BE2C (cell line): ENCODE measurements around the gene CAPN11.

ENCODE experiments used
- DNase-seq: peaks from one replicate; pipeline ENCODE4 v3.0.0-alpha.2; 2020
- H3K27me3 ChIP-seq: fragments of 250-450 bp; sonication (Bioruptor Pico); 2 replicates; pipeline ENCODE4 v1.5.1; 2020; ENCODE audit warnings: mild to moderate bottlenecking
- H3K36me3 ChIP-seq: fragments of 250-450 bp; sonication (Bioruptor Pico); 2 replicates; pipeline ENCODE4 v1.5.1; 2020; ENCODE audit warnings: mild to moderate bottlenecking
- H3K4me1 ChIP-seq: fragments of 250-450 bp; sonication (Bioruptor Pico); 2 replicates; pipeline ENCODE4 v1.5.1; 2020
- H3K4me3 ChIP-seq: 2 replicates; pipeline ENCODE4 v1.5.1; 2011; ENCODE audit warnings: low read depth, low read length
- H3K9me3 ChIP-seq: fragments of 250-450 bp; sonication (Bioruptor Pico); 2 replicates; pipeline ENCODE4 v1.5.1; 2020
- TF ChIP-seq, protein P1 (sequence below): IDR thresholded peaks from 2 replicates; pipeline ENCODE4 v1.5.1; 2012; ENCODE audit warnings: mild to moderate bottlenecking, low read depth, low read length

The CAPN11 gene

DNA sequence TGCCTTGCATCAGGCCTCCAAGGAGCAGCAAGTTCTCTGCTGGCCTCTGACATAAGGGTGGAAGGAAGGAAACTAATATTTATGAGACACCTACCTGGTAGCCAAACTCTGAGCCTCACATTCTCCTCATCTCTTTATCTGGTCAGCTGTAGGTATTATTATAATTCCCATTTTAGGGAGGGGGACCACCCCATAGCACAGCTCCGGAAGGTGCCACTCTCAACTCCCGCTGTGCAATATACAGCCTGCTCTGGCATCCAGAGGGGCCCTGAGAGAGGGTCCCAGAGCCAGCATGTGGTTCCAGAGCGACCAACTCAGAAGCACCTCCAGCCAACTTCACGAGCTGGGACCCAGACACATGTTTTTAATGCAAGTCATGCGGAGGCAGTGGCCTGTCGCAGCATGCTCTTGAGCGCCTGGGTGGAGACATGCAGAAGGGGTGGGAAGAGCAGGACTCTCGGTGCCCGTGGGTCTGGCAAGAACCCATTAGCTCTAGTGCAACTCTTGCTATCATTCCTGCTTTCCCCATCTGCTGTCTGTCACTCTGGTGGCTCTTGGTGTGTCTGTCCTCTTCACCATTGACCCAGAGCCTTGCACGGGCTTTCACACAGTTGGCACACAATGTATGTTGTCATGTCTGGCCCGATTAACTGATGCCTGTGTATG lies 43.2 kb downstream of the CAPN11 start:
- H3K4me3 ChIP-seq, result no peak overlapping the region
- H3K27me3 ChIP-seq, result no peaks in the 10 kb centered on the region
- TF ChIP-seq, protein P1, sequence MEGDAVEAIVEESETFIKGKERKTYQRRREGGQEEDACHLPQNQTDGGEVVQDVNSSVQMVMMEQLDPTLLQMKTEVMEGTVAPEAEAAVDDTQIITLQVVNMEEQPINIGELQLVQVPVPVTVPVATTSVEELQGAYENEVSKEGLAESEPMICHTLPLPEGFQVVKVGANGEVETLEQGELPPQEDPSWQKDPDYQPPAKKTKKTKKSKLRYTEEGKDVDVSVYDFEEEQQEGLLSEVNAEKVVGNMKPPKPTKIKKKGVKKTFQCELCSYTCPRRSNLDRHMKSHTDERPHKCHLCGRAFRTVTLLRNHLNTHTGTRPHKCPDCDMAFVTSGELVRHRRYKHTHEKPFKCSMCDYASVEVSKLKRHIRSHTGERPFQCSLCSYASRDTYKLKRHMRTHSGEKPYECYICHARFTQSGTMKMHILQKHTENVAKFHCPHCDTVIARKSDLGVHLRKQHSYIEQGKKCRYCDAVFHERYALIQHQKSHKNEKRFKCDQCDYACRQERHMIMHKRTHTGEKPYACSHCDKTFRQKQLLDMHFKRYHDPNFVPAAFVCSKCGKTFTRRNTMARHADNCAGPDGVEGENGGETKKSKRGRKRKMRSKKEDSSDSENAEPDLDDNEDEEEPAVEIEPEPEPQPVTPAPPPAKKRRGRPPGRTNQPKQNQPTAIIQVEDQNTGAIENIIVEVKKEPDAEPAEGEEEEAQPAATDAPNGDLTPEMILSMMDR, result no peak
- H3K9me3 ChIP-seq, result no peaks in the 10 kb centered on the region
- DNase-seq, result no peak
- H3K4me1 ChIP-seq, result no peaks in the 10 kb centered on the region
- H3K36me3 ChIP-seq, result no peaks in the 10 kb centered on the region

DNA sequence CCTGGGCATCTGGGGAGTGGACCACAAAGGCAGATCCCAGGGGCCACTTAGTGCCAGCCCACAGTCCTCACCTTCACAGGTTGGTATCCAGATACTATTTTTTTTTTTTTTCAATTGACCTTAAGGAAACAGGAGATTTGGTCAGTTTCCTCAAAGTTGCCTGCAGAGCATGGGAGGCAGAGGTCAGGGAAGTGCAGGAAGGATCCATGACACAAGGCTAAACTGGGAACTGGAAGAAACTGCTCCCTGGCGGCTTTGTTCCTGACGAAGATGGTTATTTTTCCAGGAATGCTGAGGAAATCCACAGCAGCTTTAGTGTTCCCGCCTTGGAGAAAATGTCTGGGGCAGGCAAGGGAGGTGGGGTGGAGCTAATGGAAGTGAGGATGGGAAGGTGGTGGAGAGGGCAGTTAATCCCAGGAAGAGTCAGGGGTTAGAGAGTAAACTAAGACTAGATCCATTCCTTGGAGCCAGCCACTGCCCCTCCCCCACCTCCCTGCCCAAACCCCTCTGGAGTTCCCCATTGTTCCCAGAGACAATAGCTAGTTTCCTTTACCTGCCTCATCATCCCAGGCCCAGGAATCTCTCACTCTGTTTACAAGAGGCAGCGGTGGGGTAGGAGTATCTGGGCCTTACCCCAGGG lies 43.8 kb downstream of the CAPN11 start:
- no peaks in the 10 kb centered on the region for H3K36me3 ChIP-seq
- no peak for DNase-seq
- H3K27me3 ChIP-seq, result no peaks in the 10 kb centered on the region
- H3K4me3 ChIP-seq, result no peak overlapping the region
- TF ChIP-seq, protein P1, result no peak
- no peaks in the 10 kb centered on the region for H3K9me3 ChIP-seq
- no peaks in the 10 kb centered on the region for H3K4me1 ChIP-seq

DNA sequence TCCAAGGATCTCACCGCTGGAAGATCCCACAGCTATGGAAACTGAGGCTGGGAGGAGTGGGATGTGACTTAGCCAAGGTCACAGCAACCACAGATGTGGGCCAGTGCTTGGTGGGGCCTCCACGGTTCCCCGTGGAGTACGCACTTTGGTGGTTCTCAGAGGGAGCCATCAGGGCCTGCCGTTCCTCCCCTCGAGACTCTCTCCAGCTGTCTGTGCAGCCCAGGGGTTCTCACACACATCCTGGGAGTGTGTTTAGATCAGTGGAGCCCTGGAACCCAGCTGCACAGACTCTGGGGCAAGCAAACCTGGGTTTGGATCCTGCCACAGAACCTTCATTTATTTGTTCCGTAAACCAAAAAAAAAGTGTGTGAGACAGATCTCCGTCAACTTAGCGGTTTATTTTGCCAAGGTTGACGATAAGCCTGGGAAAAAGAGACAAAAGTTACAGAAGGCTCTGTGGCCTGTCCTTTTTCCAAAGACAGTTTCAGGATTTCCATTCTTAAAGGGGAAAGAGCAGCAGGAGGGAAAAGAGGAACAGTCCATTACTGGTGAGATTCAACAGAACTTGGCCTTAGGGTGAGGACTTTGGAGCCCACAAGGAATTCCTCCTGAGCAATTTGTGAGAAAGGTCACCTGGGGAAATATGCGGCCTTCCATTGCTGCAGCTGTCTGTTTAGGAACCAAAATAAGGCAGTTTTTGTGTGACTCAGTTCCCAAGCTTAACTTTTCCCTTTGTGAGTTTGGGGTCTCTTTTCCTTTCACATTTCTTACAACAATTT lies 44.5 kb downstream of the CAPN11 start:
- TF ChIP-seq, protein P1, result no peak
- Histone ChIP-seq H3K36me3 (no peaks in the 10 kb centered on the region), H3K9me3 (no peaks in the 10 kb centered on the region), H3K4me3 (no peak overlapping the region), H3K4me1 (no peaks in the 10 kb centered on the region), H3K27me3 (no peaks in the 10 kb centered on the region)
- DNase-seq, result no peak

DNA sequence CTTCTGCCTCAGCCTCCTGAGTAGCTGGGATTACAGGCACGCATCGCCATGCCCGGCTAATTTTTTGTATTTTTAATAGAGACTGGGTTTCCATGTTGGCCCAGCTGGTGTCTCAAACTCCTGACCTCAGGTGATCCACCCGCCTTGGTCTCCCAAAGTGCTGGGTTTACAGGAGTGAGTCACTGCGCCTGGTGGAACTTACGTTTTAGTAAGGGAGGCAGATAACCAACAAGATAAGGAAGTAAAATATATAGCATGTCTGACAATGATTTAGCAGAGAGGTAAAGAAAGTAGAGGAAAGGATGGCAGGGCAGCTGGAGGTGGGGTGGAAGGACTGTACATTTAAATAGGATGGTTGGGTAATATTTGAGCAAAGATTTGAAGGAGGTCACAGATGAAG lies 45.3 kb downstream of the CAPN11 start:
- DNase-seq, result no peak
- no peaks in the 10 kb centered on the region for H3K4me1 ChIP-seq
- TF ChIP-seq, protein P1, result no peak
- no peaks in the 10 kb centered on the region for H3K27me3 ChIP-seq
- H3K36me3 ChIP-seq, result no peaks in the 10 kb centered on the region
- H3K9me3 ChIP-seq, result no peaks in the 10 kb centered on the region
- H3K4me3 ChIP-seq, result no peak overlapping the region

- Histone ChIP-seq H3K36me3 (no peaks in the 10 kb centered on the region), H3K4me3 (no peak overlapping the region), H3K27me3 (no peaks in the 10 kb centered on the region), H3K4me1 (no peaks in the 10 kb centered on the region), H3K9me3 (no peaks in the 10 kb centered on the region)
- TF ChIP-seq, protein P1, result no peak
- no peak for DNase-seq
Observed at GRCh38 chr6:44207966-44208365, 49.3 kb downstream of the CAPN11 start.

DNA sequence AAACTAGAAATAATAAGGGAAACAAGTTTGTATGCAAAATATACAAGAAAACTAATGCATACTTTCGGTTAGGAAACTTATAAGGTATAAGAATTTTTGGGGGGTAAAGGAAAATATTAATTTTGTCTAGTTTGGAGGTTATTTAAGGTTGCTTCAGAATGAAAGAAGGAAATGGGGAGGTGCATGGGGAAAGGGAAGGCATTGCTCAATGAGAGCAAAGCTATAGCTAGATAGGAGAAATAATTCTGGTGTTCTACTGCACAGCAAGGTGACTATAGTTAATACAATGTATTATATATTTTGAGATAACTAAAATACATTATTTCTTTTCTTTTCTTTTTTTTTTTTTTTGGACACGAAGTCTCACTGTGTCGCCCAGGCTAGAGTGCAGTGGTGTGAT lies 52.7 kb downstream of the CAPN11 start:
- no peak overlapping the region for H3K4me3 ChIP-seq
- no peaks in the 10 kb centered on the region for H3K9me3 ChIP-seq
- DNase-seq, result no peak
- H3K4me1 ChIP-seq, result no peaks in the 10 kb centered on the region
- no peaks in the 10 kb centered on the region for H3K27me3 ChIP-seq
- H3K36me3 ChIP-seq, result no peaks in the 10 kb centered on the region
- TF ChIP-seq, protein P1, result no peak
